Testis (tissue), 3 donors: Measurements from ENCODE around the gene CD200R1. TPM values are rescaled to one million over a fixed set of nuclear protein-coding genes. Genes with fewer than 3 reads are reported as not detected.

Experiments
- DNase-seq: peaks from one replicate; pipeline ENCODE4 v3.0.0-alpha.2; 2019
- H3K27ac ChIP-seq, 2 donors: fragments of 200-600 bp; sonication (generic); one replicate each; pipeline ENCODE4 v1.5.1; 2019
- H3K27me3 ChIP-seq: fragments of 200-600 bp; sonication (generic); one replicate; pipeline ENCODE4 v1.5.1; 2019
- H3K36me3 ChIP-seq: fragments of 200-600 bp; sonication (generic); one replicate; pipeline ENCODE4 v1.5.1; 2017; ENCODE audit warnings: low read depth; ENCODE audit errors: missing control alignments
- H3K4me1 ChIP-seq: fragments of 200-600 bp; sonication (generic); one replicate; pipeline ENCODE4 v1.5.1; 2019
- H3K4me3 ChIP-seq, 2 donors: fragments of 200-600 bp; sonication (generic); one replicate each; pipeline ENCODE4 v1.5.1; 2017 to 2019
- H3K9me3 ChIP-seq: fragments of 200-600 bp; sonication (generic); one replicate; pipeline ENCODE4 v1.5.1; 2017
- CTCF ChIP-seq, 3 experiments: fragments of 450-650 bp in 2 of 3; fragments of 200-600 bp in 1 of 3; sonication (generic) in 1 of 3; IDR thresholded peaks; one replicate each; pipeline ENCODE4 v1.5.1; 2016 to 2019; ENCODE audit warnings: antibody characterized with exemption in 3 of 3, mild to moderate bottlenecking in 2 of 3, moderate library complexity in 1 of 3
- POLR2A ChIP-seq: fragments of 450-650 bp; IDR thresholded peaks from one replicate; pipeline ENCODE4 v1.6.1; 2017; ENCODE audit warnings: antibody characterized with exemption, mild to moderate bottlenecking, moderate library complexity
- WGBS, 2 donors: methylation state at CpG; one replicate each; pipeline ENCODE4 v1.1.5; 2018; 5-methylcytosine and 5-hydroxymethylcytosine counted together
- intact Hi-C: fragments of 100-400 bp; cut with DNase I; formaldehyde crosslinking; loops from one replicate; pipeline ENCODE4 v1.15.1; 2023; ENCODE audit warnings: low total_unique reads
- polyA plus RNA-seq: library from polyadenylated mRNA; stranded (reverse); fragments of 350-450 nt; fragmentation: Illumina TruSeq; extraction: RNeasy Lipid Tissue Mini Kit (QIAGEN cat#74804); gene quantifications from one replicate; pipeline ENCODE4 v1.2.3, GENCODE V29; 2014; ENCODE audit warnings: low read depth, low replicate concordance; ENCODE audit not compliant: insufficient read depth
- total RNA-seq, 2 donors: library from RNA; depleted of rRNA; stranded (reverse); fragments of >200 nt; gene quantifications; one replicate each; pipeline ENCODE4 v1.2.3, GENCODE V29; 2016

Gene CD200R1
- total and polyA plus RNA-seq, 3 donors from 2014 or later, result 1.3 to 1.7 (median 1.5) TPM

GRCh38 chr3:112904786-112905185 is 70.1 kb downstream of the CD200R1 start:
- H3K9me3 ChIP-seq, result no peaks in the 10 kb centered on the region
- DNase-seq, result no peak
- H3K4me1 ChIP-seq, result no peaks in the 10 kb centered on the region
- WGBS, 2 donors, result 87% methylated on average over 8 of the region's 8 CpGs
- intact Hi-C loops, result no loop called here
- H3K27me3 ChIP-seq, result no peaks in the 10 kb centered on the region
- H3K4me3 ChIP-seq, result no peak overlapping the region
- no peak for TF ChIP-seq POLR2A
- no peak for TF ChIP-seq CTCF (IDR thresholded peaks at IDR 0.05)
- H3K36me3 ChIP-seq, result no peaks in the 10 kb centered on the region
- H3K27ac ChIP-seq, result no peak overlapping the region

GRCh38 chr3:112900113-112900512 is 74.8 kb downstream of the CD200R1 start:
- TF ChIP-seq POLR2A (no peak), CTCF (IDR thresholded peaks at IDR 0.05) (no peak)
- DNase-seq, result no peak
- intact Hi-C loops, result no loop called here
- no peak overlapping the region for H3K27ac ChIP-seq
- H3K4me3 ChIP-seq, result no peak overlapping the region
- no peaks in the 10 kb centered on the region for H3K27me3 ChIP-seq
- H3K9me3 ChIP-seq, result no peaks in the 10 kb centered on the region
- no peaks in the 10 kb centered on the region for H3K4me1 ChIP-seq
- no peaks in the 10 kb centered on the region for H3K36me3 ChIP-seq
- WGBS, 2 donors, result 47 to 57% methylated on average over 3 of the region's 3 CpGs

DNA sequence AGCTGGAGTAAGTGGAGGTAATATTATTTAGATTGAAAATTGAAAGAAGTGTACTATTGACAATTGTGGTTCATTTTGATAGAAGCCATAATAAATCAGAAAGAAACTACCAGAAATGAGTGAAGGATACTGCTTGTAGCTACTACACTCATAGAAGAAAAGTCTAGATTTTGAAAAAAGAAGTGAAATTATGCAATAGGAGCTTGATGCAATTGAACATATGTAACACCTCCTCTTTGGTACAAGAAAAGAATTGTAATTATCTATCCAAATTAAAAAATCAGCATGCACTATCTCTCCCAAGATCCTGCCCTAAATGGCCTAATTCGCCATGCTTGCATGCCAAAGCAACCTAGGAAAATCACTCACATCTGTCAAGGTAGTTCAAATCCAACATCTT is 77.1 kb downstream of the CD200R1 start:
- TF ChIP-seq POLR2A (no peak), CTCF (IDR thresholded peaks at IDR 0.05) (no peak)
- intact Hi-C loops, result no loop called here
- no peaks in the 10 kb centered on the region for H3K9me3 ChIP-seq
- H3K36me3 ChIP-seq, result no peaks in the 10 kb centered on the region
- no peaks in the 10 kb centered on the region for H3K4me1 ChIP-seq
- H3K27me3 ChIP-seq, result no peaks in the 10 kb centered on the region
- H3K27ac ChIP-seq, result no peak overlapping the region
- WGBS, 2 donors, result 90 to 93% methylated on average over 1 of the region's 1 CpG
- no peak for DNase-seq
- H3K4me3 ChIP-seq, result no peak overlapping the region

DNA sequence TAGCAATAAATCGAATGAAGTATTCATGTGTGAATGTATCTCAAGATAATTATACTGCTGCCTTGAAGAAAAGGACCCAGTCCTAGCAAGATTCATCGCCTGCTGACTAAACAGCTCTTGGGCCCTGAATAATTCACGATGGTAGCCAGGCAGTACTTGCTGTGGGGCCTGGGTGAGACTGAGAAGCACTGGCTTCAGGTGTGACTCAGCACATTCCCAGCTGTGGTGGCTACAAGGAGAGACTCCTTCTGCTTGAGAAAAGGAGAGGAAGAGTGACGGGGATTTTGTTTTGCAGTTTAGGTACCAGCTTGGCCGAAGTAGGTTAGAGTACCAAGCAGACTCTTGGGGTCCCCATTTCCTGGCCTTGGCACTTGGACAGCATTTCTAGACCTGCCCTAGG is 80.6 kb downstream of the CD200R1 start:
- no peak for DNase-seq
- Histone ChIP-seq H3K9me3 (no peaks in the 10 kb centered on the region), H3K4me1 (no peaks in the 10 kb centered on the region), H3K36me3 (no peaks in the 10 kb centered on the region), H3K27me3 (no peaks in the 10 kb centered on the region), H3K4me3 (no peak overlapping the region), H3K27ac (no peak overlapping the region)
- TF ChIP-seq POLR2A, result no peak
- TF ChIP-seq CTCF (IDR thresholded peaks at IDR 0.05), result no peak
- intact Hi-C loops, result no loop called here
- 81 to 83% methylated on average over 5 of the region's 5 CpGs for WGBS, 2 donors

DNA sequence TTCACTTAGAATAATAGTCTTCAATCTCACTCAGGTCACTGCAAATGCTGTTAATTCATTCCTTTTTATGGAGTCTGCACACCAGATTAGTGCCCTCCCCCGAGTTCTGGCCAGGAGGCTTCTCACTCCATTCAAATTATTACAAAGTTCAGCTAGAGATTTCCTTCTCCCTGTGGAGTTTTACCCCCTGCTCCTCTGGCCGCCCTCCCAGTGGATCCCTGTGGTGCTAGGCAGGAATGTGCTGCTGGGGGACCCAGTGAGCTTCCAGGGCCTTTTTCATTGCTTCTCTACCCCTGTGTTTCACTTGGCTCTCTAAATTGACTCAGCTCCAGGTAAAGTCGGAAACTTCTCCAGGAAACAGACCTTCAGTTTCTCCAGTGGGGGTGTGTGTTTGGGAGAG is 85.5 kb downstream of the CD200R1 start:
- no peak overlapping the region for H3K4me3 ChIP-seq
- TF ChIP-seq POLR2A, result no peak
- no peak for TF ChIP-seq CTCF (IDR thresholded peaks at IDR 0.05)

More for the DNA sequence above, 85.5 kb downstream of the CD200R1 start:
- Histone ChIP-seq H3K27ac (no peak overlapping the region), H3K9me3 (no peaks in the 10 kb centered on the region), H3K36me3 (no peaks in the 10 kb centered on the region), H3K4me1 (no peaks in the 10 kb centered on the region), H3K27me3 (no peaks in the 10 kb centered on the region)
- WGBS, 2 donors, result 53 to 59% methylated on average over 3 of the region's 3 CpGs
- no peak for DNase-seq
- intact Hi-C loops, result no loop called here
